Omental fat pad (tissue), 4 donors: Measurements from ENCODE around the gene ERICH6. TPM values are rescaled to one million over a fixed set of nuclear protein-coding genes. Genes with fewer than 3 reads are reported as not detected.

ENCODE experiments used
- ATAC-seq: fragments of 150-250 bp; one replicate; pipeline ENCODE4 v1.9.1; 2016; ENCODE audit warnings: mild to moderate bottlenecking, moderate library complexity; ENCODE audit not compliant: low FRiP score
- DNase-seq: peaks from one replicate; pipeline ENCODE4 v3.0.0-alpha.2; 2019; ENCODE audit warnings: low spot score
- total RNA-seq, 4 donors: library from RNA; depleted of rRNA; stranded (reverse); fragments of >200 nt; gene quantifications; one replicate each; pipeline ENCODE4 v1.1.0, GENCODE V29; 2016
- TF ChIP-seq, protein P1 (sequence below), 3 donors: fragments of 450-650 bp; IDR thresholded peaks; one replicate each; pipeline ENCODE4 v1.5.1; 2016 to 2017; ENCODE audit warnings: antibody characterized with exemption in 3 of 3, mild to moderate bottlenecking in 3 of 3, moderate library complexity in 2 of 3

The ERICH6 gene
- total RNA-seq, 4 donors from 2014 or later, result not detected

DNA sequence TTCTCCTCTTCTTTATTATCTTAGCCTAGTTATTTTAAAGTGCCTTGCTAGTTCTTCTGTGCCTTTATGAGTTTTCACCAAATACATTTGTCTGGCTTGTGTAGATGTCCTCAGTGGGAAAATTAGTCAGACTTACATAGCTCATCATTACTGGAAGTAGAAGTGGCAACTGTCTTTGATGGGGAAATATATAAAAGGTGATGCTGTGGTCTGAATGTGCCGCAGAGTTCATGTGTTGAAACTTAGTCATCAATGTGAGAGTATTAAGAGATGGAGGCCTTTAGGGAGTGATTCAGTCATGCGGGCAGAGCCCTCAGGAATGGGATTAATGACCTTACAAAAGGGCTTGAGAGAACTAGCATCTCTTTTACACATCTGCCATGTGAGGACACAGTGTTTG is 6.4 kb upstream of the ERICH6 start:
- no peak for ATAC-seq
- TF ChIP-seq, protein P1, sequence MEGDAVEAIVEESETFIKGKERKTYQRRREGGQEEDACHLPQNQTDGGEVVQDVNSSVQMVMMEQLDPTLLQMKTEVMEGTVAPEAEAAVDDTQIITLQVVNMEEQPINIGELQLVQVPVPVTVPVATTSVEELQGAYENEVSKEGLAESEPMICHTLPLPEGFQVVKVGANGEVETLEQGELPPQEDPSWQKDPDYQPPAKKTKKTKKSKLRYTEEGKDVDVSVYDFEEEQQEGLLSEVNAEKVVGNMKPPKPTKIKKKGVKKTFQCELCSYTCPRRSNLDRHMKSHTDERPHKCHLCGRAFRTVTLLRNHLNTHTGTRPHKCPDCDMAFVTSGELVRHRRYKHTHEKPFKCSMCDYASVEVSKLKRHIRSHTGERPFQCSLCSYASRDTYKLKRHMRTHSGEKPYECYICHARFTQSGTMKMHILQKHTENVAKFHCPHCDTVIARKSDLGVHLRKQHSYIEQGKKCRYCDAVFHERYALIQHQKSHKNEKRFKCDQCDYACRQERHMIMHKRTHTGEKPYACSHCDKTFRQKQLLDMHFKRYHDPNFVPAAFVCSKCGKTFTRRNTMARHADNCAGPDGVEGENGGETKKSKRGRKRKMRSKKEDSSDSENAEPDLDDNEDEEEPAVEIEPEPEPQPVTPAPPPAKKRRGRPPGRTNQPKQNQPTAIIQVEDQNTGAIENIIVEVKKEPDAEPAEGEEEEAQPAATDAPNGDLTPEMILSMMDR (IDR thresholded peaks at IDR 0.05), result no peak

DNA sequence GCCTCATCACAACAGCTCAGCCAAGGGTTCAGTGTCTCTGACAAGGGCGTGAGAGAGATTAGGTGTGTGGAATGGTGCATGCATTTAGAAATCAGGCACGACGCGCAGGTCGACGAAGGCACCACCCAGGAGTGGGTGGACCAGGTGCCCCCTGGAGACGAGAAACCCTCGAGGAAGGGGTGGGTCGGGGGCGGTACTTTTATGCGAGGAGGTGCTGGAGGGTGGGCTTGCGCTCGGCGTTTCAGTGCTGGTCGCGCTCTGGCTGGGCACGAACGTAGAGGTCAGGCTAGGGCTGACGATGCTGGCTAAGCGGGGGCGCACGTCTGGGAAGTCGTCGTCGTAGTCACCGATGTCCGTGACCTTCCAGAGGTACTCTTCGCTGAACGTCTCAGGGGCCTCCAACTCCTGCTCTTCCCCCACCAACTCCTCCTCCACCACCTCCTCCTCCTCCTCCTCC is 393 bp downstream of the ERICH6 start:
- DNase-seq (no peak), ATAC-seq (peak; percentile 73)
- TF ChIP-seq, protein P1 (IDR thresholded peaks at IDR 0.05), result no peak

More for the DNA sequence above, 6.4 kb upstream of the ERICH6 start:
- no peak for DNase-seq

DNA sequence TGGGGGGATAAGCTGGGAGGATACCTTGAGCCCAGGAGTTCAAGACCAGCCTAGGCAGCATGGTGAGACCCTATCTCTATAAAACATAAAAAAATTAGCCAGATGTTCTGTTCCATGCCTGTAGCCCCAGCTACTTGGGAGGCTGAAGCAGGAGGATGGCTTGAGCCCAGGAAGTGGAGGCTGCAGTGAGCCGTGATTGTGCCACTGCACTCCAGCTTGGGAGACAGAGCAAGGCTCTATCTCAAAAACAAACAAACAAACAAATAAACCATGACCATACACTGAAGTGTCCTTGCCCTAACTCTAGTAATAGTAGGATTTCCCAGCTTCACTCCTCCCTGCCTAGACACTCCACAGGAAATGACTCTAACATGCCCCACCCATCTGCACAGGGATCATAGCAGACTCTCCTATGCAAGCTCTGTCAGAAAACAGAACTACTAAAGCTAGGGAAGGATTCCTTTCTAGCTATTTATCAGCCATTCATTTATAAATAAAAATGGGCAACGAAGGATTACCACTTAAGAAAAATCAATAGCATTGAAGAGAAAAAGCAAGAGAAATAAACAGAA is 4.6 kb downstream of the ERICH6 start:
- ATAC-seq, result no peak
- no peak for DNase-seq
- TF ChIP-seq, protein P1 (IDR thresholded peaks at IDR 0.05), result no peak

DNA sequence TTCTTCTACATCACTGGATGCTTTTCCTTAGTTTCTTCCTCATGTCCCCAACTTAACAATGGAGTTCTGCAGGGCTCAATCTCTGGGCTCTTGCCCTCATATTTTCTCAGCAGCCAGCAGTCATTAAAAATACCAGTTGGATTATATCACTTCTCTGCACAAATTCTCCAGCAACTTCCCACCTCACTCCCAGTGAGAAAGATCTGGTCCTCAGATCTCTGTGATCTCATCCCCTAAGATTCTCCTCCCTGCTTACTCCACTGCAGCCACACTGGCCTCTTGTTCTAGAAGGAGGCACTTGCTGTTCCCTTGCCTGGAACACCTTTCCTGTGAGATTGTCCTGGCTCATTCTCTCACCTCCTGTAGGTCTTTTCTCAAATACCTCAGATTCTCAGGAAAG is 6.1 kb downstream of the ERICH6 start:
- TF ChIP-seq, protein P1 (IDR thresholded peaks at IDR 0.05), result no peak
- DNase-seq (no peak), ATAC-seq (no peak)

DNA sequence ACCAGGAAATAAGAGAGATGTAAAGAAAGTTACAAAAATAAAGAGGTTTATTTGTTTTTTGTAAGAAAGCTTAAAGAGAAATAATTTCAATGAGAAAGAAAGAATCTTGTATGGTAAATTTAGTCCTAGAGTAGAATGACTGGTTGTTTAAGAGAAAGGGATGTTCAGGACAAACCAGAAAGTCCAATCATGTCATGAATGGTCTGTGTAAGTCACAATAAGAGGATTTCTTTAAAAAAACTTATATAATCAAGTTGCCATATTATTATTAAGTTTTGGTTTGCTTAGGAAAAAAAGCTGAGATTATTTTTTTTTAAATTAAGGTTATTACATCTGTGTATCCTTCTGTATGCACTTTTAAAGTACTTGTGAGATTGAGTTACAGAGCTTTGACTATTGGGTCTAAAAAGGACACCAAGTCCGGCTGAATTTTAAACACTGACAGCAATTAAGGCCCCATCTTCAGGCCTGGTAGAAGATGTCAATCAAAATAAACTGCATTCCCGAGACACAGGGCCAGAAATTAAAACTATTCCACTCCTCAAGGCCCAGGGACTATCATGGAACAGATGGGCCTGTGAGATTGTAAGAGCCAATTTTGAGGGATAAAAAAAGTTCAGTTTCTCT is 12.2 kb downstream of the ERICH6 start:
- DNase-seq, result no peak
- ATAC-seq, result no peak
- TF ChIP-seq, protein P1 (IDR thresholded peaks at IDR 0.05), result no peak

DNA sequence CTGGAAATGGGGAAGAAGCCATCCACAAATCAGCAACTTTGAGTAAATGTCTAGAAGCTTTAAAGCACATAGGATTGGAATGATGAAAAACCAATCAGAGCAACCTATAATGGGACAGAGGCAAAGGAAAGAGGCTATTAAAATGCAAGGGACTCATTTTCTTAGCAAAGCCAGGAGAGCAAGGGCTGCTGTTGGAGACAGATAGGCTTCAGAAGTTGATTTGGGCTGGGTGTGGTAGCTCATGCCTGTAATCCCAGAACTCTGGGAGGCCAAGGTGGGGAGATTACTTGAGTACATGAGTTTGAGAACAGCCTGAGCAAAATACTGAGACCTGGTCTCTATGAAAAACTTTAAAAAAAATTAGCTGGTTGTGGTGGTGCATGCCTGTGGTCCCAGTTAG is 16.1 kb downstream of the ERICH6 start:
- ATAC-seq (no peak), DNase-seq (no peak)
- TF ChIP-seq, protein P1 (IDR thresholded peaks at IDR 0.05), result no peak

DNA sequence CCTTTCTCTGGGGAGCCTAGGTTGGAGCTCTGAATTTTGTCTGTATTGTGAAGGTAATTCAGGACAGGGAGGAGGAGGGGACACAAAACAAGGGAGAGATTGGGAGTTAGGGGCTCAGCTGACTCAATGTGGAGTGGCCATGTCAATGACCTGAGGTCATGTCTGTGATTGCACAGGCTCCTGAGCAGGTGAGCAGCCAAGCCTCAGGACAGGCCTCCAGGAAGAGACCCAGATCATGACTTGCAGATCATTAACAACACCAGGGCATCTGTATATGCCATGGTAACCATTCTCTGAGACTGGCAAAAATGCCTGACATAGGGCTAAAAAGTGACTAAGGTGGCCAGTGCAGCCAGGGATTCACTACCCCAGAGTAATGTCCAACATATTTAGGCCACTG is 20.9 kb downstream of the ERICH6 start:
- DNase-seq (no peak), ATAC-seq (no peak)
- TF ChIP-seq, protein P1 (IDR thresholded peaks at IDR 0.05), result no peak
